Stimulated activated naive B cell treated with anti-CD40 and anti-IgM and Interleukin-4, amounts not matched to agents 10 μg/mL and 1 μg/mL and 100 μg/mL, for 72 hours (primary cell): ENCODE results near the gene CRKL.

Experiments
- ATAC-seq, 2 donors: fragments of 150-1000 bp; cut with Tn5 transposase; replicated peaks; 2 replicates each; pipeline ENCODE4 v1.10.0; 2021; ENCODE audit warnings: moderate library complexity in 1 of 2
- DNase-seq: peaks from one replicate; pipeline ENCODE4 v3.0.0; 2021
- H3K27ac Mint-ChIP-seq: one replicate; pipeline ENCODE4 v1.8.0; 2022; ENCODE audit warnings: mild to moderate bottlenecking, mixed read lengths
- H3K27me3 Mint-ChIP-seq, 2 donors: one replicate each; pipeline ENCODE4 v1.8.0; 2022; ENCODE audit warnings: mixed read lengths in 2 of 2
- H3K36me3 Mint-ChIP-seq, 2 donors: one replicate each; pipeline ENCODE4 v1.8.0; 2022; ENCODE audit warnings: mixed read lengths in 2 of 2, mild to moderate bottlenecking in 1 of 2
- H3K4me1 Mint-ChIP-seq, 2 donors: one replicate each; pipeline ENCODE4 v1.8.0; 2022; ENCODE audit warnings: mixed read lengths in 2 of 2, mild to moderate bottlenecking in 1 of 2
- H3K4me3 Mint-ChIP-seq, 2 donors: one replicate each; pipeline ENCODE4 v1.8.0; 2022; ENCODE audit warnings: mild to moderate bottlenecking in 2 of 2, mixed read lengths in 2 of 2, moderate library complexity in 1 of 2
- H3K9me3 Mint-ChIP-seq, 2 donors: one replicate each; pipeline ENCODE4 v1.8.0; 2022; ENCODE audit warnings: mixed read lengths in 2 of 2, mild to moderate bottlenecking in 1 of 2

The CRKL gene

GRCh38 chr22:20916916-20917810, at the start of gene CRKL:
TSS of gene CRKL (plus strand) at chr22:20917407. CDS start at chr22:20917935, 528 bp downstream.
- peak; percentile 94 for DNase-seq
- Mint-ChIP-seq H3K4me1 (peaks cover 25 to 41% of the 10 kb centered on the region in 2 donors), H3K36me3 (peaks cover 7 to 18% of the 10 kb centered on the region in 2 donors), H3K27me3 (no peaks in the 10 kb centered on the region), H3K27ac (peak within 1 kb of the TSS; percentile 92), H3K4me3 (peak within 1 kb of the TSS; percentile 93 to 97), H3K9me3 (no peaks in the 10 kb centered on the region)
- ATAC-seq = peak; percentile 98 to 99

- H3K27ac Mint-ChIP-seq = no peak overlapping the region
- no peaks in the 10 kb centered on the region for H3K27me3 Mint-ChIP-seq
- H3K9me3 Mint-ChIP-seq = no peaks in the 10 kb centered on the region
- peaks cover 17 to 31% of the 10 kb centered on the region in 2 donors for H3K36me3 Mint-ChIP-seq
- DNase-seq (no peak), ATAC-seq (no peak)
- no peak overlapping the region for H3K4me3 Mint-ChIP-seq
- peaks cover 4 to 13% of the 10 kb centered on the region in 2 donors for H3K4me1 Mint-ChIP-seq
These were observed 48.9 kb upstream of the CRKL start for GRCh38 chr22:20868025-20868962.

- Mint-ChIP-seq H3K4me1 (peaks cover 2 to 13% of the 10 kb centered on the region in 2 donors), H3K4me3 (no peak overlapping the region), H3K27ac (no peak overlapping the region), H3K36me3 (peaks cover 16 to 26% of the 10 kb centered on the region in 2 donors), H3K9me3 (no peaks in the 10 kb centered on the region), H3K27me3 (no peaks in the 10 kb centered on the region)
- DNase-seq = no peak
- no peak for ATAC-seq
These were observed 48.0 kb upstream of the CRKL start for GRCh38 chr22:20869234-20869633.

- Mint-ChIP-seq H3K4me3 (no peak overlapping the region), H3K36me3 (peaks cover 19 to 38% of the 10 kb centered on the region in 2 donors), H3K9me3 (no peaks in the 10 kb centered on the region), H3K27me3 (no peaks in the 10 kb centered on the region), H3K4me1 (no peaks in the 10 kb centered on the region), H3K27ac (no peak overlapping the region)
- DNase-seq = no peak
- ATAC-seq = no peak
These were observed 44.0 kb upstream of the CRKL start for GRCh38 chr22:20873214-20873613.

- H3K36me3 Mint-ChIP-seq = peaks cover 11 to 32% of the 10 kb centered on the region in 2 donors
- no peaks in the 10 kb centered on the region for H3K4me1 Mint-ChIP-seq
- H3K9me3 Mint-ChIP-seq = no peaks in the 10 kb centered on the region
- H3K27me3 Mint-ChIP-seq = no peaks in the 10 kb centered on the region
- H3K27ac Mint-ChIP-seq = peak overlapping the region; percentile 52
- H3K4me3 Mint-ChIP-seq = no peak overlapping the region
- ATAC-seq (no peak), DNase-seq (no peak)
These were observed 41.9 kb upstream of the CRKL start for GRCh38 chr22:20875296-20875695.

GRCh38 chr22:20877715-20878114, 39.5 kb upstream of the CRKL start:
- no peak for DNase-seq
- no peak overlapping the region for H3K27ac Mint-ChIP-seq
- H3K4me1 Mint-ChIP-seq = no peaks in the 10 kb centered on the region
- H3K36me3 Mint-ChIP-seq = peaks cover 13 to 41% of the 10 kb centered on the region in 2 donors
- H3K9me3 Mint-ChIP-seq = no peaks in the 10 kb centered on the region
- H3K4me3 Mint-ChIP-seq = no peak overlapping the region
- ATAC-seq = no peak
- H3K27me3 Mint-ChIP-seq = no peaks in the 10 kb centered on the region

GRCh38 chr22:20881231-20881630, 36.0 kb upstream of the CRKL start:
- ATAC-seq (no peak), DNase-seq (no peak)
- Mint-ChIP-seq H3K27me3 (no peaks in the 10 kb centered on the region), H3K36me3 (peaks cover 24 to 54% of the 10 kb centered on the region in 2 donors), H3K4me1 (peaks cover 2 to 8% of the 10 kb centered on the region in 2 donors), H3K9me3 (no peaks in the 10 kb centered on the region), H3K27ac (no peak overlapping the region), H3K4me3 (no peak overlapping the region)

GRCh38 chr22:20881869-20882815, 35.1 kb upstream of the CRKL start:
- ATAC-seq = no peak
- H3K36me3 Mint-ChIP-seq = peaks cover 23 to 48% of the 10 kb centered on the region in 2 donors
- no peaks in the 10 kb centered on the region for H3K9me3 Mint-ChIP-seq

GRCh38 chr22:20882855-20883254, 34.4 kb upstream of the CRKL start:
- Mint-ChIP-seq H3K27me3 (no peaks in the 10 kb centered on the region), H3K4me1 (peaks cover 2 to 8% of the 10 kb centered on the region in 2 donors), H3K9me3 (no peaks in the 10 kb centered on the region), H3K27ac (no peak overlapping the region), H3K4me3 (no peak overlapping the region), H3K36me3 (peaks cover 28 to 50% of the 10 kb centered on the region in 2 donors)
- no peak for ATAC-seq
- DNase-seq = no peak

More at GRCh38 chr22:20881869-20882815, 35.1 kb upstream of the CRKL start:
- Mint-ChIP-seq H3K4me3 (no peak overlapping the region), H3K27me3 (no peaks in the 10 kb centered on the region), H3K27ac (no peak overlapping the region), H3K4me1 (peaks cover 2 to 8% of the 10 kb centered on the region in 2 donors)
- DNase-seq = no peak

- ATAC-seq (no peak), DNase-seq (no peak)
- peaks cover 2 to 8% of the 10 kb centered on the region in 2 donors for H3K4me1 Mint-ChIP-seq
- no peak overlapping the region for H3K4me3 Mint-ChIP-seq
- peaks cover 32 to 53% of the 10 kb centered on the region in 2 donors for H3K36me3 Mint-ChIP-seq
- H3K27ac Mint-ChIP-seq = no peak overlapping the region
- no peaks in the 10 kb centered on the region for H3K27me3 Mint-ChIP-seq
- H3K9me3 Mint-ChIP-seq = no peaks in the 10 kb centered on the region
These were observed 32.8 kb upstream of the CRKL start for GRCh38 chr22:20884454-20884853.

GRCh38 chr22:20885017-20885556, 32.1 kb upstream of the CRKL start:
- no peak overlapping the region for H3K4me3 Mint-ChIP-seq
- peak; percentile 18 to 34 for ATAC-seq
- DNase-seq = no peak
- peaks cover 36 to 59% of the 10 kb centered on the region in 2 donors for H3K36me3 Mint-ChIP-seq
- no peaks in the 10 kb centered on the region for H3K27me3 Mint-ChIP-seq
- H3K9me3 Mint-ChIP-seq = no peaks in the 10 kb centered on the region
- H3K27ac Mint-ChIP-seq = no peak overlapping the region
- peaks cover 2 to 8% of the 10 kb centered on the region in 2 donors for H3K4me1 Mint-ChIP-seq

GRCh38 chr22:20885557-20886323, 31.5 kb upstream of the CRKL start:
- no peaks in the 10 kb centered on the region for H3K9me3 Mint-ChIP-seq
- ATAC-seq (peak; percentile 91 to 92), DNase-seq (peak; percentile 30)

More at GRCh38 chr22:20885557-20886323, 31.5 kb upstream of the CRKL start:
- H3K4me3 Mint-ChIP-seq = no peak overlapping the region
- no peak overlapping the region for H3K27ac Mint-ChIP-seq
- H3K36me3 Mint-ChIP-seq = peaks cover 39 to 56% of the 10 kb centered on the region in 2 donors
- peaks cover 2 to 8% of the 10 kb centered on the region in 2 donors for H3K4me1 Mint-ChIP-seq
- no peaks in the 10 kb centered on the region for H3K27me3 Mint-ChIP-seq
